GM23248 (cell line): ENCODE data around the gene ABCC12. TPM values are rescaled to one million over a fixed set of nuclear protein-coding genes. Genes with fewer than 3 reads are reported as not detected.

Source experiments
- DNase-seq: peaks from one replicate; pipeline ENCODE4 v3.0.0-alpha.2; 2015
- H2AFZ ChIP-seq: fragments of 200-600 bp; sonication (generic); 2 replicates; pipeline ENCODE4 v1.6.1; 2016; ENCODE audit warnings: antibody characterized with exemption
- H3F3A ChIP-seq: fragments of 200-600 bp; sonication (generic); 2 replicates; pipeline ENCODE4 v1.6.1; 2016; ENCODE audit warnings: mild to moderate bottlenecking, antibody characterized with exemption, mixed run types; ENCODE audit not compliant: insufficient read depth
- H3K27ac ChIP-seq: fragments of 200-600 bp; sonication (generic); 2 replicates; pipeline ENCODE4 v1.5.1; 2016; ENCODE audit warnings: mild to moderate bottlenecking
- H3K27me3 ChIP-seq: fragments of 200-600 bp; sonication (generic); replicated peaks from 2 replicates; pipeline ENCODE4 v1.6.1; 2016; ENCODE audit warnings: mild to moderate bottlenecking; ENCODE audit not compliant: insufficient read depth
- H3K36me3 ChIP-seq: fragments of 200-600 bp; sonication (generic); 2 replicates; pipeline ENCODE4 v1.6.1; 2016; ENCODE audit warnings: low read depth, mild to moderate bottlenecking
- H3K4me1 ChIP-seq: fragments of 200-600 bp; sonication (generic); 2 replicates; pipeline ENCODE4 v1.6.1; 2016; ENCODE audit warnings: mild to moderate bottlenecking; ENCODE audit not compliant: insufficient read depth
- H3K4me2 ChIP-seq: fragments of 200-600 bp; sonication (generic); one replicate; pipeline ENCODE4 v1.6.1; 2016; ENCODE audit warnings: mild to moderate bottlenecking; ENCODE audit not compliant: unreplicated experiment
- H3K4me3 ChIP-seq: fragments of 200-600 bp; sonication (generic); 2 replicates; pipeline ENCODE4 v1.5.1; 2016; ENCODE audit warnings: mild to moderate bottlenecking
- H3K79me2 ChIP-seq: fragments of 200-600 bp; sonication (generic); 2 replicates; pipeline ENCODE4 v1.6.1; 2016; ENCODE audit warnings: mild to moderate bottlenecking; ENCODE audit not compliant: insufficient read depth
- H3K9ac ChIP-seq: fragments of 200-600 bp; sonication (generic); 2 replicates; pipeline ENCODE4 v1.6.1; 2016; ENCODE audit warnings: mild to moderate bottlenecking
- H3K9me2 ChIP-seq: fragments of 200-600 bp; sonication (generic); 2 replicates; pipeline ENCODE4 v1.6.1; 2016; ENCODE audit warnings: mixed run types, mild to moderate bottlenecking, moderate library complexity; ENCODE audit not compliant: insufficient read depth
- H3K9me3 ChIP-seq: fragments of 200-600 bp; sonication (generic); one replicate; pipeline ENCODE4 v1.6.1; 2017; ENCODE audit warnings: low read depth
- H4K20me1 ChIP-seq: fragments of 200-600 bp; sonication (generic); 2 replicates; pipeline ENCODE4 v1.6.0; 2016; ENCODE audit not compliant: insufficient read depth
- EZH2 ChIP-seq: fragments of 200-600 bp; sonication (generic); IDR thresholded peaks from 2 replicates; pipeline ENCODE4 v1.6.1; 2018; ENCODE audit warnings: antibody characterized with exemption, mild to moderate bottlenecking; ENCODE audit not compliant: insufficient read depth, poor library complexity, severe bottlenecking
- EZH2phosphoT487 ChIP-seq: fragments of 200-600 bp; sonication (generic); IDR thresholded peaks from 2 replicates; pipeline ENCODE4 v1.6.1; 2018; ENCODE audit warnings: antibody characterized with exemption, moderate library complexity, mild to moderate bottlenecking, low read depth; ENCODE audit not compliant: insufficient read depth
- WGBS, 2 experiments: methylation state at CpG; one replicate each; pipeline ENCODE4 v1.1.6; 2015 to 2017; ENCODE audit warnings: low lambda C conversion rate in 2 of 2, low coverage in 1 of 2; ENCODE audit errors: missing lambda C conversion rate in 2 of 2; 5-methylcytosine and 5-hydroxymethylcytosine counted together
- in situ Hi-C: fragments of 300-500 bp; cut with MboI; formaldehyde crosslinking; loops from 2 replicates; pipeline ENCODE4 v1.15.0; 2020
- polyA plus RNA-seq: library from polyadenylated mRNA; unstranded; fragments of >200 nt; fragmentation: Nextera tagmentation; extraction: Ambion mirVana; gene quantifications from 2 replicates; pipeline ENCODE4 v1.2.1, GENCODE V29; 2016
- total RNA-seq: library from RNA; depleted of rRNA; stranded (reverse); fragments of >200 nt; shearing (Covaris generic); gene quantifications from 2 replicates; pipeline ENCODE4 v1.2.3, GENCODE V29; 2014

Gene ABCC12
- total and polyA plus RNA-seq, 2 experiments from 2014 or later = not detected

- no peak overlapping the region for H2AFZ ChIP-seq
- no peaks in the 10 kb centered on the region for H3K79me2 ChIP-seq
- DNase-seq = no peak
- peaks cover 8% of the 10 kb centered on the region; the same call in 1 of the 2 replicates for H3K4me1 ChIP-seq
- H3F3A ChIP-seq = no peaks in the 10 kb centered on the region
- no peak overlapping the region for H3K9ac ChIP-seq
- WGBS, 2 experiments = 57 to 66% methylated on average over 5 of the region's 5 CpGs
- in situ Hi-C loops = no loop called here
- no peaks in the 10 kb centered on the region for H3K27me3 ChIP-seq
- H3K9me2 ChIP-seq = no peaks in the 10 kb centered on the region
- TF ChIP-seq EZH2phosphoT487 = no peak
- TF ChIP-seq EZH2 = no peak
- no peaks in the 10 kb centered on the region for H3K9me3 ChIP-seq
- no peaks in the 10 kb centered on the region for H4K20me1 ChIP-seq
- H3K36me3 ChIP-seq = no peaks in the 10 kb centered on the region
- no peak overlapping the region for H3K4me2 ChIP-seq
- no peak overlapping the region for H3K4me3 ChIP-seq
- H3K27ac ChIP-seq = no peak overlapping the region
Observed at GRCh38 chr16:48153774-48154173, 2.0 kb downstream of the ABCC12 start.

GRCh38 chr16:48152226-48152625, 3.6 kb downstream of the ABCC12 start:
- no peaks in the 10 kb centered on the region for H3K36me3 ChIP-seq
- no peaks in the 10 kb centered on the region for H3K9me2 ChIP-seq
- no peaks in the 10 kb centered on the region for H3K9me3 ChIP-seq
- H3K27ac ChIP-seq = no peak overlapping the region
- no peaks in the 10 kb centered on the region for H3K79me2 ChIP-seq
- no peaks in the 10 kb centered on the region for H4K20me1 ChIP-seq
- no peak overlapping the region for H2AFZ ChIP-seq
- in situ Hi-C loops = no loop called here
- no peak for TF ChIP-seq EZH2
- TF ChIP-seq EZH2phosphoT487 = no peak
- H3K4me2 ChIP-seq = no peak overlapping the region
- no peak overlapping the region for H3K4me3 ChIP-seq
- no peaks in the 10 kb centered on the region for H3K27me3 ChIP-seq
- H3F3A ChIP-seq = no peaks in the 10 kb centered on the region
- DNase-seq = no peak
- 92 to 96% methylated on average over 9 of the region's 9 CpGs for WGBS, 2 experiments
- H3K4me1 ChIP-seq = no peaks in the 10 kb centered on the region
- H3K9ac ChIP-seq = no peak overlapping the region

- no peaks in the 10 kb centered on the region for H3K9me3 ChIP-seq
- H3K4me1 ChIP-seq = no peaks in the 10 kb centered on the region
- no peak overlapping the region for H2AFZ ChIP-seq
- no peaks in the 10 kb centered on the region for H3F3A ChIP-seq
- H3K27me3 ChIP-seq = no peaks in the 10 kb centered on the region
- no peaks in the 10 kb centered on the region for H3K9me2 ChIP-seq
- H3K36me3 ChIP-seq = no peaks in the 10 kb centered on the region
- no peaks in the 10 kb centered on the region for H4K20me1 ChIP-seq
- 74% methylated on average over 1 of the region's 1 CpG for whole genome bisulfite sequencing, 2 experiments
- H3K79me2 ChIP-seq = no peaks in the 10 kb centered on the region
- H3K27ac ChIP-seq = no peak overlapping the region
- TF ChIP-seq EZH2phosphoT487 (no peak), EZH2 (no peak)
- H3K4me3 ChIP-seq = no peak overlapping the region
- DNase-seq = no peak
- H3K9ac ChIP-seq = no peak overlapping the region
- no peak overlapping the region for H3K4me2 ChIP-seq
- in situ Hi-C loops = no loop called here
Observed at GRCh38 chr16:48150707-48151106, 5.1 kb downstream of the ABCC12 start.

GRCh38 chr16:48146710-48147109, 9.1 kb downstream of the ABCC12 start:
- in situ Hi-C loops = no loop called here
- H4K20me1 ChIP-seq = no peaks in the 10 kb centered on the region
- 59 to 81% methylated on average over 4 of the region's 4 CpGs for WGBS, 2 experiments

GRCh38 chr16:48146131-48146530, 9.7 kb downstream of the ABCC12 start:
- TF ChIP-seq EZH2phosphoT487 (no peak), EZH2 (no peak)
- no peak for DNase-seq
- no peak overlapping the region for H3K27ac ChIP-seq
- H3K79me2 ChIP-seq = no peaks in the 10 kb centered on the region
- no peaks in the 10 kb centered on the region for H3F3A ChIP-seq
- WGBS, 2 experiments = 68 to 72% methylated on average over 7 of the region's 7 CpGs
- in situ Hi-C loops = no loop called here
- no peaks in the 10 kb centered on the region for H3K9me3 ChIP-seq
- no peaks in the 10 kb centered on the region for H3K27me3 ChIP-seq
- no peaks in the 10 kb centered on the region for H4K20me1 ChIP-seq
- H2AFZ ChIP-seq = no peak overlapping the region
- H3K4me3 ChIP-seq = no peak overlapping the region
- no peak overlapping the region for H3K9ac ChIP-seq
- H3K4me2 ChIP-seq = no peak overlapping the region
- no peaks in the 10 kb centered on the region for H3K9me2 ChIP-seq
- H3K4me1 ChIP-seq = no peaks in the 10 kb centered on the region
- no peaks in the 10 kb centered on the region for H3K36me3 ChIP-seq

More at GRCh38 chr16:48146710-48147109, 9.1 kb downstream of the ABCC12 start:
- H3K4me2 ChIP-seq = no peak overlapping the region
- H3K36me3 ChIP-seq = no peaks in the 10 kb centered on the region
- no peaks in the 10 kb centered on the region for H3F3A ChIP-seq
- no peaks in the 10 kb centered on the region for H3K9me2 ChIP-seq
- no peaks in the 10 kb centered on the region for H3K4me1 ChIP-seq
- no peaks in the 10 kb centered on the region for H3K27me3 ChIP-seq
- H3K27ac ChIP-seq = no peak overlapping the region
- no peak for DNase-seq
- H3K4me3 ChIP-seq = no peak overlapping the region
- H3K9me3 ChIP-seq = no peaks in the 10 kb centered on the region
- no peak overlapping the region for H2AFZ ChIP-seq
- H3K79me2 ChIP-seq = no peaks in the 10 kb centered on the region
- no peak overlapping the region for H3K9ac ChIP-seq
- TF ChIP-seq EZH2phosphoT487 (no peak), EZH2 (no peak)
